HG02678 (cell line): ENCODE results near the gene LRMDA.

ENCODE experiments used
- ATAC-seq: cut with Tn5 transposase; IDR thresholded peaks from one replicate; pipeline ENCODE4 v1.9.1; 2021; ENCODE audit warnings: mild to moderate bottlenecking, moderate library complexity; ENCODE audit not compliant: unreplicated experiment

LRMDA gene

DNA sequence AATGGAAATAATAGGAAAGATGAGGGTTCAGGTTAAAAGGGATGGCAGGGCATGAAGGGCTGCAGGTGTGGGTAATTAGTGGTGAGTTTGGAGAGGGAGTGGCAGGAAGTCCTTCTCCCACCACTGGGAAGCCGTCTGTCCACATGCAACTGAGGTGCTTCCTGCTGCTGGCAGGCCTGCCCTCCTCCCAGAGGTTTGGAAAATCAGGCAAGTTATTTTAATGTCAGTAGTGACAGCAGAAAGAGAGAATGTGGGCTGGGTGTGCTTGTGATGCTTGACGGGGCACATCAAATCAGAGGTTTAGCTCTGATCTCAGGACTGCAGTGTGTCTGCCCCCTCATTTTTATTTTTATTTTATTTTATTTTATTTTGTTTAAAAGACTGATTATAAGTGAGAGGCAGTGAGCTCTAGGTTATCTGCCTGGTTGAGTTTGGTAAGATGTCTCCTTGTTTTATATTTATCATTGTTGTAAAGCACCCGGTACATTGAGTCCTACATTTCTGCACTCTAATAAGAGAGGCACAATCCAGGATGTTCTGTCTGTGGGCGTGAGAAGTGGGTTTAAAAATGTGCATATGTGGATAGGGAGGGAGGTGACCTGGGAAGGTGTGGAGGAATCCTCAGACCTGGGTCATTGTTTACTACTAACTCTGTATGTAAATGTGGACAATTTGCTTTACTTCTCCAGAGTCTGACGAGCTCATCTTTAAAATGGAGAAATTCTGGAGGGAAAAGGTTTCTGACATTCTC lies 504.4 kb downstream of the LRMDA start:
- ATAC-seq = no peak

DNA sequence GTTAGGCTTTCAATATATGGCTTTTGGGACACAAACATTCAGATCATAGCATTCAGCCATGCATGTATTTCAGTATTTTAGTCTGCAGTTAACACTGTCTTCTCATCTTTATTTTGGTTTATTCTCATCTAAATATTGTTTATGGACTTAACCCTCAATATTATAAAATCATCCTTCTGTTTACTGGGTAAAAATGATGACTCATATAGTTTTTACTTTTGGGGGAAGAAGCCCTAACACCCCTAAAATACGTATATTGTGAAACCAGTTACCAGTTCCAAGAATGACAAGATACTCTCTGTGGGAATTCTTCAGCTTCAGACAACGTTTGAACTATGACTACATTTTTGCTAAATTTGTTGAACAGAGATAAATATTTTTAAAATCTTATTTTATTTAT lies 505.4 kb downstream of the LRMDA start:
- ATAC-seq = no peak

DNA sequence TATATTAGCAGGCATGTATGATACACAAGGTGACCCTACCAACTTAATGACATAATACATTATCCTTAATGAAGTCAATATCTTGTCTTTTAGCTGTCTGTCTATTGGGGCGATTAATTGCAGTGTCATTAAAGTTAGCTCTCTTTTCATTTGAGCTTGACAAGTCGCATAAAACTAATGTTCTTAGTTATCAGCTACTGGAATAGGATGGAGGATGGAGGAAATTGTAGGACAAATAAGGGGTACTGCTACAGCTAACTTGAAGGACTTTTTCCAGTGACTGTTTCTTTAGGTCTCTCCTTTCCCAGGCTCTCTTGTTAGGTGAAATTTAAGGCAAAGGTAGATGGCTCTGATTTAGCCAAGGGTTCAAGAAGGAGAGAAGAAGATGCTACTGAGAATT lies 506.4 kb downstream of the LRMDA start:
- no peak for ATAC-seq

DNA sequence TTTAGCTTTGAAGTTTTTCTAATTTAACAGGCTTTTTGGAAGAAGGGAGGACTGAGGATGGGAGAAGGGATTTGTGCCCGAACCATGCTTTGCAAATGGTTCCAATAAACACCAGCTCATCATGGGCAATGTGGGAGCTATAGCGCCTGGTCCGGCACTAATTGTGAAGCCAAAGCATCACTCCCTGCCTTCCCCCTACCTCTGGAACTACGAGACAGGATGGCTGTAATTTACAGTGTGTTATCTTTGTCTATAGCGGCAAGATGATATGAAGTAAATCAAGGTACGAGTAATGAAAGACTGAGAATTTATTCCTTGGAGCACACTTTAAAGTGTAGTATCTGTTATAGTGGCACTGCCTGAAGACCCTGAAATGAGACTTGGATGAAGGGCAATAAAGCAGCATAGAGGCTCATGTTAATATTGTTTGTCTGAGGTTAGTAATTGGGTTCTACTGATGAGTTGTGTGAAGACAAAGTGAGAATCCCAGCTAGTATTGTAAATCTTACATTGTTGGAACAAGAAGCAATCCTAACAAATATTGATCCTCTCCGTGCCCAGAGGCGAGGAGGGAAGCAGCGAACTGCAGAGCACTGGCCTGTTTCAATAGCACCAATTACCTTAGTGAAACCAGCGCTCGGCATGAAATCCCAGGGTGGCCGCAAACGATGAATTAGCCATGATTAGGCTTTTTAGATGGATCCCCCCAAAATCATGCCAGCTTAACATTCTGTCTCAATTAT lies 507.1 kb downstream of the LRMDA start:
- no peak for ATAC-seq

DNA sequence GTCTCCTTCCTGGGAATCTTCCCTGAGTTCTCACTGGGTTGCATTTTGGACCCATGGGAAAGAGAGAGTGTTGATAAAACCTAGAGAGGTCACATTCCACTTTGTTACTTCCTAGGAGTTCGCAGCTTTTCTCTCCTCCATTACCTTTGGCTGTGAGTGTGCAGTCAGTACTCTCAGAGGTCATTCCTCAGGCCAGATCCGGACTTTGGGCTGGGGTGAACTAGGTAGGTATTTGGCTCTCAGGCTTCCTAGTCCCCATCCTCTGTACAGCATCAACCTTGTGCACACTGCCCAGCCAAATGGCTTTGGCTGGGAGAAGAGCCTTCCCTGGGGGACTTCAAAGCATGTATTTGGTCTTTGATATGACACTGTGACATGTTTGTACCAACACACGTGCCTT lies 508.1 kb downstream of the LRMDA start:
- no peak for ATAC-seq

DNA sequence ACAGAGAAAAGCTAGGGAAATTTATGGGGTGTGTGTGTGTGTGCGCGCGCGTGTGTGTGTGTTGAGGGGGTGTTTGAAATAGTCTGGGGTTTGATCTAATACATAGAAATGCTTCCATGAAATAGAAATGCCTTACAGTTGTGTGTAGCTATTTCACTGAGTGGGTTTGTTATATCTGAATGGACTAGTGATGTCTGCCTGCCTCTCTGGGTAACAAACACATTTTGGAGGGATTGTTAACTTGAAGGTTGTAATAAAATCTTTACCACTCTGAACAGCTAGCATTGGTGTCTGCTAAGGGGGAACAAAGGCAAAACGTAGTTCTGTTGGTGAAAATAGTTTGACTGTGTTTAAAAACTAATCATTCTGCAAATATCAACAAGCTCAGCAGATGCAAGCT lies 509.3 kb downstream of the LRMDA start:
- no peak for ATAC-seq

DNA sequence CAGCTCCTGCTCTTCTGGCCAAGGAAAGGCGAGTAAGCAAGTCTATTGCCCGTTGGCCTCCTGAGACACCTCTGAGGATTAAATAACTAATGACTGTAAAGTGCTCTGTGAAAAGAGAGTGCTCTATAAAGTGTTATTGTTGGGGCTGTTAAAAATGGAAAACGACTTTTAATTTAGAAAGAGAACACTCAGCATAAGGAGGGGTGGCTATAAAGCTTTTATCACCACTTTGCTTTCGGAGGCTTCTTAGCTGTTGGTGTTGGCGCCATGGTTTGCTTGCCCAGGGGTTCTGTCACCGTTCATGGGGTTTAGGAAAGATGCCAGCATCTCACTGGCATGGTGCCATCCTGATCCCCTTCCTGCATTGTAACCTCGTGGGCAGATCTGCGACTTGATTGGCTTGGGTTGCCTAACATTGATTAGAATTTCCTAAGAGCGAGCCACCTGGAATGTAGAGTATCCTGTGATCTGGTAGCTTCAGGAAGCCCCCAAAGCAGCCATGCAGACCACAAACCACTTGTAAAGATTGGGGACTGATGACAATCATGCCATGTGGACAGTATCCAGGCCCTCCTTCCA lies 509.9 kb downstream of the LRMDA start:
- no peak for ATAC-seq

DNA sequence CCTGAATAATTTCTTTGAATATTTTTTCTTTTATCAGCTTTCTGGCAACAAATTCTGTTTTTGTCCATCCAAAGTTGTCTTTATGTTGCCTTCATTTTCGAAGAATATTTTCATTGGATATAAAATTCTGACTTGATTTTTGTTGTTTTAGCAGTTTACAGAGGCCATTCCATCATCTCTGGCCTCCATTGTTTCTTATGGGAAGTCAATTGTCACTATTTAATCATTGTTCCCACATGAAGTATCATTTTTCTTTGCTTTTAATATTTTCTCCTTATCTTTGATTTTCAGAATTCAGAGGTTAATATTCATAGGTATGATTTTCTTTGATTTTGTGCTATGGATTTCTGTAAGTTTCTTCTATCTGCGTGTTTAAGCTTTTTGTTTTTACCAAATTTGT lies 512.6 kb downstream of the LRMDA start:
- ATAC-seq = no peak

DNA sequence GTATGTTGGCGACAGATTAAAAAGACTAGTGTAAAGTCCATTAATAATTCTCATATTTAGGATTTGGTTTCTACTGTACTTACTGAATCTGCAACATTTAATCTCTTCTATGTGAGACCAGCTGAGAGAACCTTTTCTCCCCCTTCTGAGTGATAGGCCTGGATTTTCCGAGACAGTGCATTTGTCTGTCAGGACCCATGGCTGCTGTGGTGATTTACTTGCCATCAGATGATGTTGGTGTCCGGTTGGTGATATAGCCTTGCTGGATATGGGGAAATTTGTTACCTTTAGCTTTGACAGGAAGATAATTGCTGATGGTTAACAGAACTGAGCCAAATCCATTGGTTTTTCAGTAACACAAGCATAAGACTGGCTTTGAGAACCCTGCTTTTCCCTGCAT lies 517.2 kb downstream of the LRMDA start:
- ATAC-seq = no peak

DNA sequence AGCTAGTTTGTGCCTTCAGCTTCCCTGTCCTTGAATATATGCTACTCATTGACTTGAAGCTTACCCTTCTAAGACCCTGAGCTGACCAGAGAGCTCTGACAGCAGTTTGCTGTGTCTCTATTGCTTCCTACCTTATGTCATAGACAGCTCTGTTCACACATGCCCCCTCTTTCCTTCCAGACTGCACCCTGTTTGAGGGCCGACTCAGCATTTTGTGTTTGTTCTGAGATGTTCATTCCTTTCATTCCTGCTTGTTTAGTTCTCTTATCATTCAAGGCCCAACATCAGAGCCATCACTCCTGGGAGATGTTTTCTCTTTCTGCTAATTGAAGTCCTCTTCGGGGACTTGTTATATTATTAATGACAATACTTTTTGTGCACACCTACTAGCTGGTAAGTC lies 518.9 kb downstream of the LRMDA start:
- no peak for ATAC-seq

DNA sequence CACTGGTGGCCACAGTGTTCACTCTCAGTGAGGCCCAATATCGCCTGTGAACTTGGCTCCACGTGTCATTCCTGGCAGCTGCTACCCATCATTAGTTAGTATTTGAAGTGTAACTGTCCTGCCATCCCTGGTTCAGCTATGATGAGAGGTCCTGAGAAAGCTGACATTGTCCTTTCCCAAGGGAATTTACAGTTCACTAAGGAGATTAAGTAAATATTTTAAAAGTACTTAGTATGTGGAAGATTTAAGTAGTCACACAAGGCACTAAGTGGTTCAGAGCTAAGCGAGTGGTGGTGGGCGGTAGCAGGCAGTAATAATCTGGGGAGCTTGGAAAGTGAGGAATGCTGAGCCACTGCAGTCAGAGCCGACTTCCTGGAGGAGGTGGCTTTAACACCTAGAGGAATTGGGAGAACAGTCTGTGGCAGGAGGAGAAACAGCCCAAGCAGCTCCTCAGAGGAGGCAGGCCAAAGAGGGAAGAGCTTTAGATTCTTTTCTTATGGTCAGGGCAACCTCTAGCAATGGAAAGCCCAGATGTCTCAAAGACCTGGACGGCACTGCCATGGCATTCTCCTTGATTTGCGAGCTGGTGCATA lies 519.7 kb downstream of the LRMDA start:
- no peak for ATAC-seq

DNA sequence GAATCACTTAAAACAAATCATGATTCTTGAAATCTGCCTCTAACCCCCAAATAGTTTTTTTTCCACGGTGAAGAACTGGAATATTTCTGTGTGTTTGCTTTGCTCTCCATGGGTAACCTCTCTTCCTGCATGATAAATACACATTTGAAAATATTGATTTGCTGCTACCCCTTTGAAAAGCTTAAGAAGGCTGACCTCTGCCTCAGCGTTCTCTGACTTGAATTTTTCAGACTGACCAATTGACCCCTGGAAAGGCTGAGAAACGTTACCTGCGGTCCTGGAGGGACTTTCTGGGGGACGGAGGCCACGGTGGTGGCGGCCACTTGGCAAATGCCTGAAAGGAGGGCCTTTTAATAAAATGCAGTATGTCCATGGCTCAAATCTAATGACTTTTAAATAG lies 520.2 kb downstream of the LRMDA start:
- ATAC-seq = no peak

DNA sequence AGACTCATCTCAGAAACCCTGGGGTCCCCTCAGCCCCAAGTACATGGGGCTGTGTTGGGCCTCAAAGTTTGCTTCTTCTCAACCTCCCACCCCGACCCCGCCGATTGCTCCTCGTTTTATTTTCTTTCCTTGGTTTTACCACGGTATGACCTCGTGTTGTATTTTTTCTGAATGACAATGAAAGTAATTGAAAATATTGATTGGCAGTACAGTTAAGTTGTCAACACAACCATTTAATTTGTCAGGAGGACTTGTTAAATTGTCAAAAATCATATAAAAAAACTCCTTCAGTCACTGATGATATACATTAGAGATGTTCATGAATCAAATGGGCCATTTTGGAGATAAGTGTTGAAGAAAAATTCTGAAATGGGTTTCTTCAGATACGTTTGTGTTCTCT lies 520.7 kb downstream of the LRMDA start:
- no peak for ATAC-seq

DNA sequence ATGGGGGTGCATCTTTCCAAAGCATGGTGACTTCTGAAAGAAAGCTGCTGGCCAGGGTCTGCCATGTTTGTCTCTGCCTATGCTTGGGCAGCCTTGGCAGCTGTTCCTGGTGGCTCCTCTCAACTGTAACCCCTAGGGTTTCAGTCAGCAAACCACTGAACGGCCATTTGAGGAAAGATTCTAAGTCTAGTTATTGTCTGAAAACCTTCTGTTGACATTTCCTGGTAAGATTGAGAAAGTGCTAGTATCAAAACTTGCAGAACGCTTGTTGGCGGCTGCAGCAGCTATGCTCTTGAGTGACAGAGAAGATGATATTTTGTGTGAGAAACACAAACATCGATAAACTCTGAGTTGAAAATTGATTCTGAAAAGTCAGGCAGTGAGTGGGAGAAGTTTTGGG lies 523.1 kb downstream of the LRMDA start:
- ATAC-seq = no peak

DNA sequence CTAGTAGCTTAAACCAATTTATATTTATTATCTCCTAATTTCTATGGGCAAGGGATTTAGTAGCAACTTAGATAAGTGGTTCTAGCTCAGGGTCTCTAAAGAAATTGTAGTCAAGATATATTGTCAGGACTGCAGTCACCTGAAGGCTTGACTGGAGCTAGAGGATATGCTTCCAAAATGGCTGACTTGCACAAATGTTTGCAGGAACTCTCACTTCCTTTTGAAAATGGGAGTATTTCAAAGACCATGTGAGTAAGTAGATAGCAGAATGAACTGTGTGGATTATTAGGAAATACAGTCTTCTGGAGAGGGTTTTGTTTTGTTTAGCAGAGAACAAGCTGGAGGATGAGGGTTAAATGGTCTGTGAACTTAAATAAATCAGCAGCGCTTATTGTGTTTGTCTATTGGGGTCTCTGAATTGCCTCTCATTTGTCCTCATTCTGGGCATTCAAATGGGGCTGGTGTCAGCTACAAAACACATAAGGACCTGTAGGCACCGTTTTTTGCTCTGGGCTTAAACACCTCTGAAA lies 524.6 kb downstream of the LRMDA start:
- ATAC-seq = no peak

DNA sequence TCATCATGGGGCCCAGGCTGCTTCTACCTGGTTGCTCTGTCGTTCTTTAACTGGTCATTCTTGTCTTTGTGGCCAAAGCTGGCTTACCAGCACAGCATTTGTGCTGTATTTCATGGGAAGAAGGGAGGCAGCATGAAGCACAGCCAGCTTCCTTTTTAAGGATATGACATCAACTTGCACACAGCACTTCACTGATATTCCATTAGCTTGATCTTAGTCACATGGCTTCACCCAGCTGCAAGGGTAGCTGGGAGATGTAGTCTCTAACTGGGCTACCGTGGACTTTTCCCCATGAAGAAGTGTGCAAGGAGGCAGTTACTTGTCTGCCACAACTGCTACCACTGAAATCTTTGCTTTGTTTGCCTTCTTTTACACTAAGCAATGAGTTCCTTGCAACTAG lies 525.2 kb downstream of the LRMDA start:
- ATAC-seq = no peak

DNA sequence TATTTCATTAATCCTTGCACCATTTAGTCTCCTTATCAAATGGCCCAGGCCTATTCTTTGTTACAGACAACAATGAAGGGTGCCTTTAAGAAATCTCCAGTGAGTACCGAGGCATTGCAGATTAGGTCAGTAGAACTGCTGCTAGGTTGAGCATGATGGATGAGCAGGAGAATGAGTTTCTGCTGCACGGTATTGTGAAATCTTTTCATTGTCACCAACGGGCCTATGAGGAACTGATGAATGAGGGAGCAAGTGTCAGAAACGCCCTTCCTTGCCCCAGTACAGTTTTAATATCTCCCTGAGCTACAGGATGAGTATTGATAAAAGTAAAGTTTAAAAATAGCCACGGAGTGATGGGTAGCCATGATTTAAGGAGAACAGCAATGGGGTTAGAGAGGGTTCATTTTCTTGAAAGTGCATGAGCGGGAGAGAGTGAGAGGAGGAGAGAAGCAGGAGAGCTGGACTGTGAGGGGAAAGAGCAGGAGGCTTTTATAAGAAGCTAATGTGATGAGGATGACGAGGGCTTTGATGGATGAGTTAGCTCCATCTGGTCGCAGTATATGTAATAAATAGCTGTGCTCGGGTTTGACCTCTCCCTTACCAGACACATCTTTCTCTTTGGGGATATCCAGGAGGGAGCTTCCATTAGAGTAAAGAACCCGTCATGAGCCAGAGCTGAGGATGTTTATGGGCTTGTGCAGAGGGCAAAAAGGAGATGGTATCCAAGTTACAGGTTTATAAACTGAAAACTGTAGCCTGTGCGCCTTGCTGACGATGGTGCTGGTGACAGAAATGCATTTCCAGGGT lies 526.1 kb downstream of the LRMDA start:
- ATAC-seq = no peak

DNA sequence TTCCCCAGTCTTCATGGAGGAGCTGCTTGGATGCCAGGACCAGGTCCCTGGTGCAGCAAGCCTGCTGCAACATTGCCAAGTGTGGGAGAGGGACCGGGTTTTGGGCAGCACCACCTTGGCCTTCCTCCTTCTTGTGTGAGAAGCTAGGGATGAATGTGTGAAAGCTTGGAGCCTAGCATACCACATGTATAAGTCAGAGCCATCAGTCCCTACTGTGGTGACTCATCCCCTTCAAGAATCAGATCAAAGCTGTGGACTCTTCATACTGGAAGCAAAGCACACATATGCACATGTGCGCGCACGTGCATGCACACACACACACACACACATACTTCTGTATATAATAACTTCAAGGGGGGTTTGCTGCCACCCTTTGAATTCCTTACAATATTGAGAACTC lies 527.8 kb downstream of the LRMDA start:
- ATAC-seq = no peak

DNA sequence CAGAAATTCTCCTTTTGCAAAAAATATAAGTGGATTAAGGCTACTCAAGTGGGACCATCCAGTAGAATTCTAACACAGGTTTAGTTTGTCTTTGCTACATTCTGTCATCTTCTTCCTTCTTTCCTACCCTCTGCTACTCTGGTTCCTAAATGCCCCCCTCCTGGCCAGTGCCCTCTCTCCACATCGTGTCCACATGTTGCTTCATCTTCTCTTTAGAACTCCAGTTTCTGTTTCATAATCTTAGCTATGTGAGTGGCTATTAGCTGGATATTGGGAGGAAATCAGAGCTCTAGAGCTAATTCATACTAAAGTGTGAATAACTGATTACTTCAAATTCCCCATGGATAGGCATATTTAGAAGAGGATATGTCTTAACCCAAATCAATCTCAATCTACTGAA lies 528.5 kb downstream of the LRMDA start:
- no peak for ATAC-seq

DNA sequence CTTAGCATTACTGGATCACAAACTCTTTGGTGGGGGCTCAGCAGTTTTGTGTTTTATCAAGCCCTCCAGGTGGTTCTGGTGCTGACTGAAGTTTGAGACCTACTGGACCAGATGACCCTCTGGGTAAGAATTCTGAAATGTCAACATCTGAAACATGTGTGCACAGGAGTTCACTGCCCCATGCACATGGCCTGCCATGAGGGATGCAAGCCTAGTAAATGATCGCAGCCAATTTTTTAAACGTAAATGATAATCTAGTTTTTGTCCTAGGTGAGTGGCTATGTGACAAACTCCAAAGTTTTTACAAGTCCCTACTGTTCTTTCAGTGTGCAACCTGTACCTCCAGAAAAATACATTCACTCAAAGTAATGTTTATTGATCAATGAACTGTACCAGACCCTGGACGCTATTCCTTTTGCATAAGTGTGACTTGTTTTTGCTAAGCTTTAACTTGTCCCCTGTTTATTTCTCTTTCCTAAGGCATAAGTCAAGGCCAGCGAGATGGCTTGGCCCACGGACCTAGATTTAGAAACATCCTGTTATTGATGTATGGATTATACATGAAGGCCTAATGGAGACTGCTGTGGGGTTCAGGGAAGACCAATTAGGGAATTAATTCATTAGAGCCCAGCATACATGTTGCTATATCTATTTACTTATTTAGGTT lies 531.1 kb downstream of the LRMDA start:
- ATAC-seq = no peak
